ENCODE data around the gene PPID.
A peak's percentile ranks its signal among the peaks of the same experiment; 100 is the strongest.
"Not testable (repeated sequence)": the region's sequence is repeated elsewhere in the genome, so short reads cannot be mapped to it uniquely, and the experiment has no call there.

The PPID gene

GRCh38 chr4:158729716-158730559, 6.7 kb upstream of the PPID start:
- DNase-seq, result peak; percentile 42

GRCh38 chr4:158728236-158728635, 5.0 kb upstream of the PPID start:
- no peak for DNase-seq

- DNase-seq, result no peak
These were observed 3.4 kb upstream of the PPID start for GRCh38 chr4:158726633-158727032.

- DNase-seq, result no peak
These were observed 1.4 kb upstream of the PPID start for GRCh38 chr4:158724637-158725036.

- no peak for DNase-seq
These were observed 792 bp downstream of the PPID start for GRCh38 chr4:158722291-158722916.

- DNase-seq, result no peak
These were observed 1.5 kb downstream of the PPID start for GRCh38 chr4:158721680-158722079.

- DNase-seq, result no peak
These were observed 7.4 kb downstream of the PPID start for GRCh38 chr4:158715802-158716201.

GRCh38 chr4:158714937-158715336, 8.3 kb downstream of the PPID start:
- no peak for DNase-seq

- DNase-seq, result not testable (repeated sequence)
These were observed 10.6 kb downstream of the PPID start for GRCh38 chr4:158712622-158713021.

GRCh38 chr4:158710814-158711213, 12.4 kb downstream of the PPID start:
- no peak for DNase-seq

GRCh38 chr4:158704274-158704673, 18.9 kb downstream of the PPID start:
- DNase-seq, result no peak

GRCh38 chr4:158688813-158689212, 34.4 kb downstream of the PPID start:
- DNase-seq, result no peak

GRCh38 chr4:158682066-158682465, 41.1 kb downstream of the PPID start:
- DNase-seq, result no peak

- DNase-seq, result no peak
These were observed 41.6 kb downstream of the PPID start for GRCh38 chr4:158681629-158682028.

GRCh38 chr4:158678767-158679166, 44.4 kb downstream of the PPID start:
- no peak for DNase-seq

GRCh38 chr4:158676076-158676475, 47.1 kb downstream of the PPID start:
- DNase-seq, result no peak

GRCh38 chr4:158673633-158674032, 49.6 kb downstream of the PPID start:
- no peak for DNase-seq

- peak; percentile 97 for DNase-seq
These were observed 51.0 kb downstream of the PPID start, which contains the start of gene ETFDH for GRCh38 chr4:158671915-158672806. Gene ETFDH (plus strand): TSS chr4:158672296. CDS start chr4:158672457, 161 bp downstream.

GRCh38 chr4:158671665-158671914, 51.6 kb downstream of the PPID start, which contains the start of gene C4orf46:
Gene C4orf46 (minus strand): TSS chr4:158671887. CDS start chr4:158671801, 86 bp downstream.
- no peak for DNase-seq

GRCh38 chr4:158670975-158671664, 52.1 kb downstream of the PPID start:
- peak; percentile 37 for DNase-seq

GRCh38 chr4:158669310-158669709, 53.9 kb downstream of the PPID start:
- no peak for DNase-seq

GRCh38 chr4:158667651-158668198, 55.5 kb downstream of the PPID start:
- DNase-seq, result peak; percentile 13

All from activated CD4-positive, alpha-beta T cell treated with anti-CD3 and anti-CD28 coated beads, Interleukin-2, amount 50 U/mL, for 1 hour (primary cell).